GM08714 (cell line): Measurements from ENCODE around the gene ALDH1L1.

Source experiments
- H3K4me3 ChIP-seq: fragments of 200-500 bp; sonication (Bioruptor generic); 2 replicates; pipeline ENCODE4 v1.5.1; 2014; ENCODE audit warnings: mild to moderate bottlenecking, low read length, inconsistent platforms
- ZNF274 ChIP-seq: IDR thresholded peaks from 2 replicates; pipeline ENCODE4 v1.6.1; 2012; ENCODE audit warnings: mild to moderate bottlenecking, low read depth, low read length

The ALDH1L1 gene

DNA sequence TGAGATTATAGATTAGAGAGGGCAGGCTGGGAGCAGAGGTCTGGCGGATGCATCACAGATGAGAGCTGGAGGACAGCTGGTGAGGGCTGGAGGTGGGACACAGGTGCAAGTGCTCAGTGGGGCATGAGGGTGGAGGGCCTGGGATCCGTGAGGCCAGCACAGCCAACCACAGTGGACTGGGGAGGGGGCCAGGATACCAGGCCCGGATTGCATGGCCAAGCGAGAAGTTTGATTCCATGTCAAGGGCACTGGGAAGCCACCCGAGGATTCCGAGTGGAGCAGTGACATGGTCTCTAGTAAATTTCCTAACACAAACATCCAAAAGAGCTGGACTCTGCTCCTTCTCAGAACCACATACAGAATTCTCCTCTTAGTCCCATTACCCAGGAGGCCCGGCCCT, 52.5 kb downstream of the ALDH1L1 start:
- no peak for TF ChIP-seq ZNF274
- H3K4me3 ChIP-seq = no peak overlapping the region

GRCh38 chr3:126127452-126127851, 52.9 kb downstream of the ALDH1L1 start:
- no peak overlapping the region for H3K4me3 ChIP-seq
- no peak for TF ChIP-seq ZNF274

DNA sequence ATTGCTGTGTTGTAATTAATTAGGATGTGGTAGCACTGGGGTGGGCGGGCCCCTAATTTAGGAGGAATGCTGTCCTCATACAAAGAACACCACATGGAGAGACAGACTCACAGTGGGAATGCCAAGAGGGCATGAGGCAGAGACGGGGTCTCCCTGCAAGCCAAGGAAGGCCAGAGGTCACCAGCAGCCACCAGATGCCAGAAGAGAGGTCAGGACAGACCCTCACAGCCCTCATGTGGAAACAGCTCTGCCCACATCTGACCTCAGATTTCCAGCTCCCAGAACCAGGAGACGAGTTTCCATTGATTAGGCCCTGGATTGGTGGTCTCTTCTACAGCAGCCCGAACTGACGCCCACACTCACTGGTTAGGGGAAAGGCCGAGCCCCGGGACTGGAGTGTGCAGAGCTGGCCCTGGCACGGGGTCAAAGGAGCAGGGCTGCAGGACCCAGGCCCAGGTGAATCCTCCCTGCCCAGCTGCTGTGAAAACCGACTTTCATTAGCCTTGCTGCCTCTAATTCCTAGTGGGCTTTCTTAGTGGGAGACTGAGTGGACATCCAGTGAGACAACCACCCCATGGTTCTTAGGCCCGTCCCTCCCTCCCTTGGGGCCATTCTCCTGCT, 53.5 kb downstream of the ALDH1L1 start:
- no peak for TF ChIP-seq ZNF274
- no peak overlapping the region for H3K4me3 ChIP-seq

GRCh38 chr3:126126286-126126685, 54.1 kb downstream of the ALDH1L1 start:
- TF ChIP-seq ZNF274 = no peak
- no peak overlapping the region for H3K4me3 ChIP-seq

- H3K4me3 ChIP-seq = no peak overlapping the region
- TF ChIP-seq ZNF274 = no peak
Measured at GRCh38 chr3:126125781-126126251, 54.6 kb downstream of the ALDH1L1 start.

DNA sequence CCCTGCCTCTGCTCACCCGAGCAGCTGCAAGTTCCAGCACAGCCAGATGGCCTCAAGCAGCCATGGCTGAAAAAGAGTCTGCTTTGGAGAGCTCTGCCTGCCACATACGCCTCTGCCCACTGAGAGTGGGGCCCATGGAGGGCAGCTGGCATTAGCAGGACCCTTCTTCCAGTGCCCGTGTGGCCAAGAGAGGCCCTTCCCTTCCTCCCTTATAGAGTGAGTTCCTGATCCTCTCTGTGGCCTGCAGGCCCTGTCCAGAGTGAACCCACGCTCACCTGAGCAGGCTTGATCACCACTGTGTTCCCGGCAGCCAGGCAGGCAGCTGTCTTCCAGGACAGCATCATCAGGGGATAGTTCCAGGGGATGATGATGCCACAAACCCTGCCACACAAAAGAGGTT, 55.0 kb downstream of the ALDH1L1 start:
- TF ChIP-seq ZNF274 = no peak
- no peak overlapping the region for H3K4me3 ChIP-seq

- no peak overlapping the region for H3K4me3 ChIP-seq
- TF ChIP-seq ZNF274 = no peak
Measured at GRCh38 chr3:126124896-126125295, 55.5 kb downstream of the ALDH1L1 start.

- TF ChIP-seq ZNF274 = no peak
- H3K4me3 ChIP-seq = no peak overlapping the region
Measured at GRCh38 chr3:126124148-126124868, 56.1 kb downstream of the ALDH1L1 start.

DNA sequence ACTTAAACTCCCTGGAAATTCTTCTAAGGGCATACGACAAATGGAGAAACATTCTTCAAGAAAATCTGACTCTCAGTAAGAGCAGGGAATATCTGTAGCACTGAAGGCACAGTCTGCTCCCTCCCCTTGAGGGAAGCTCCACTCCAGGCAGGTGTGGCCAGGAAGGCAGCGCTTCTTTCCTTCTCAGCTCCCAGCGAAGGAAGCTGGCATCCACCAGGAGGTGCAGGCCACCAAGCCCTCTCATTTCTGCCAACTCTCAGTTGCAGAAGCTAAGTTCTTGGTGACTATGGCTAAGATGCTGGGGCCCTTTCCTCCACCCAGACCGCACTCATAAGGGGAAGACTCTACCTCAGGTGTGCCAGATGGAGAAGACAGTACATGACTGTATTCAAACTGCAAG, 58.8 kb downstream of the ALDH1L1 start:
- no peak overlapping the region for H3K4me3 ChIP-seq
- no peak for TF ChIP-seq ZNF274

GRCh38 chr3:126121074-126121473, 59.3 kb downstream of the ALDH1L1 start:
- TF ChIP-seq ZNF274 = no peak
- no peak overlapping the region for H3K4me3 ChIP-seq

GRCh38 chr3:126119976-126120375, 60.4 kb downstream of the ALDH1L1 start:
- no peak for TF ChIP-seq ZNF274
- no peak overlapping the region for H3K4me3 ChIP-seq

- no peak overlapping the region for H3K4me3 ChIP-seq
- TF ChIP-seq ZNF274 = no peak
Measured at GRCh38 chr3:126119008-126119675, 61.2 kb downstream of the ALDH1L1 start.

DNA sequence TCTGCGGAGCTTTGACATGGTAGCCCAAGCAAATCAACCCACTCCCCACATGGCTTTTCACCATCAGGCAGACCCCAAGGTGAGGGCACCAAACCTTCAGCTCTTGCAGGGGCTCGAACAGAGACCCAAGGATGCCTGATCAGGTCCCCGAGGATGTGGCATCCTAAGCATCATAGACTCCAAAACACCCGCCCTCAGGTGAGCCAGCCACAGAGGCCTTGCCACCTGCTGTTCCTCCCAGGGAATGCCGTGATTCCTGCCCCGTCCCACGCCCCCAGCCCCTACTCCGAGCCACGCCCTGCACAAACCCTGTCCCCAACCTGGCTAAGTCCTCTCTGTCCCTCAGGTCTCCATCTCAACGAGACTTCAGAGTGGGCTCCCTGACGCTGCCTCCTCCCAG, 61.8 kb downstream of the ALDH1L1 start:
- no peak for TF ChIP-seq ZNF274
- no peak overlapping the region for H3K4me3 ChIP-seq

DNA sequence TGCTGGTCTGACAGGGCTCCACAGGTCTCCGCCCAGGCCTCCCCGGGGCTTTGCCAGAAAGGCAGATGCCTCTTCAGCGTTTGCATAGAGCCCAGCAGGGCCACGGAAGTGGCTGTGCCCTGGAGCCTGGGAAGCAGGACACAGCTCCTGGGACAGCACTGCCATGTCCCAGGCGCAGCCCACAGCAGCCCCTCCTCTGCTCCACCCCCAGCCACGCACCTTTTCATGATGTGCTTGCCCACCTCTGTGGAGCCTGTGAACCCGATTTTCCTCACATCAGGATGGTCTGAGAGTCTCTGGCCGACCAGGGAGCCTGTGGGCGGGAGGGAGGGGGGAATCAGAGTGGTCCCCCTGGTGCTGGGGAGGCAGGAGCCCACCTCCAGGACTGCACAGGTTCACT, 62.6 kb downstream of the ALDH1L1 start:
- no peak for TF ChIP-seq ZNF274
- H3K4me3 ChIP-seq = no peak overlapping the region

DNA sequence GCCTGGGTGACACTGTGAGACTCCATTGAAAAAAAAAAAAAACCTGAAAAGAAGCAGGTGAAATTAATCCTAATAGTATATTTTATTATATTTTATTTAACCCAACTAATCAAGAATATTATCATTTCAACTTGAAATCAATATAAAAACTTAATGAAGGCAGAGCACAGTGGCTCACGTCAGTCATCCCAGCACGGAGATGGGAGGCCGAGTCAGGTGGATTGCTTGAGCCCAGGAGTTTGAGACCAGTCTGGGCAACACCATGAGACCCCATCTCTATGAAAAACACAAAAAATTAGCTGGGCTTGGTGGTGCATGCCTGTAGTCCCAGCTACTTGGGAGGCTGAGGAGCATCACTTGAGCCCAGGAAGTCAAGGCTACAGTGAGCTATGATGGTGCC, 63.2 kb downstream of the ALDH1L1 start:
- TF ChIP-seq ZNF274 = no peak
- H3K4me3 ChIP-seq = no peak overlapping the region
